ENCODE data around the gene N4BP3. TPM values are rescaled to one million over a fixed set of nuclear protein-coding genes. Genes with fewer than 3 reads are reported as not detected.
"Not testable (repeated sequence)": the region's sequence is repeated elsewhere in the genome, so short reads cannot be mapped to it uniquely, and the experiment has no call there.

The N4BP3 gene
- total RNA-seq, 1 donor from 2014 or later = 1.8 TPM

GRCh38 chr5:178072749-178073148 lies 40.6 kb upstream of the N4BP3 start:
- Histone ChIP-seq H3K4me3 (no peak overlapping the region), H3K4me1 (peaks cover 6% of the 10 kb centered on the region), H3K9me3 (replicated peaks) (no peaks in the 10 kb centered on the region), H3K36me3 (no peaks in the 10 kb centered on the region), H3K27ac (replicated peaks) (no peak overlapping the region), H3K27me3 (ENCODE audit: low read depth) (peaks cover 77% of the 10 kb centered on the region)
- no peak for DNase-seq
- TF ChIP-seq CTCF (IDR thresholded peaks at IDR 0.05; ENCODE audit: borderline replicate concordance) = no peak
- intact Hi-C loops (cut with micrococcal nuclease) = no loop called here

- DNase-seq = no peak
- Histone ChIP-seq H3K27me3 (ENCODE audit: low read depth) (peaks cover 62% of the 10 kb centered on the region), H3K4me3 (no peak overlapping the region), H3K4me1 (peaks cover 6% of the 10 kb centered on the region), H3K9me3 (replicated peaks) (no peaks in the 10 kb centered on the region), H3K27ac (replicated peaks) (no peak overlapping the region), H3K36me3 (no peaks in the 10 kb centered on the region)
- TF ChIP-seq CTCF (IDR thresholded peaks at IDR 0.05; ENCODE audit: borderline replicate concordance) = no peak
- intact Hi-C loops (cut with micrococcal nuclease) = no loop called here
Measured at GRCh38 chr5:178074266-178074952, 38.9 kb upstream of the N4BP3 start.

GRCh38 chr5:178076965-178077364 lies 36.4 kb upstream of the N4BP3 start:
- not testable (repeated sequence) for H3K9me3 ChIP-seq (replicated peaks); DNase-seq; H3K36me3 ChIP-seq; H3K27ac ChIP-seq (replicated peaks); H3K4me3 ChIP-seq; H3K4me1 ChIP-seq
- peaks cover 67% of the 10 kb centered on the region for H3K27me3 ChIP-seq (ENCODE audit: low read depth)
- intact Hi-C loops (cut with micrococcal nuclease) = loop anchor here (2.0 kb wide), 1 partner anchor 88 kb away; no protein-coding TSS in a partner anchor

- peaks cover 64% of the 10 kb centered on the region for H3K27me3 ChIP-seq (ENCODE audit: low read depth)
- intact Hi-C loops (cut with micrococcal nuclease) = loop anchor here (2.0 kb wide), 1 partner anchor 87 kb away; no protein-coding TSS in a partner anchor
- no peak for TF ChIP-seq CTCF (IDR thresholded peaks at IDR 0.05; ENCODE audit: borderline replicate concordance)
- H3K4me3 ChIP-seq = no peak overlapping the region
- no peak for DNase-seq
- no peak overlapping the region for H3K27ac ChIP-seq (replicated peaks)
- H3K4me1 ChIP-seq = peaks cover 6% of the 10 kb centered on the region
- no peaks in the 10 kb centered on the region for H3K9me3 ChIP-seq (replicated peaks)
- H3K36me3 ChIP-seq = no peaks in the 10 kb centered on the region
Measured at GRCh38 chr5:178077751-178078150, 35.6 kb upstream of the N4BP3 start.

GRCh38 chr5:178078197-178079010 lies 34.9 kb upstream of the N4BP3 start:
- Histone ChIP-seq H3K27ac (replicated peaks) (no peak overlapping the region), H3K27me3 (ENCODE audit: low read depth) (peaks cover 61% of the 10 kb centered on the region), H3K36me3 (no peaks in the 10 kb centered on the region), H3K4me1 (peaks cover 6% of the 10 kb centered on the region), H3K4me3 (no peak overlapping the region), H3K9me3 (replicated peaks) (no peaks in the 10 kb centered on the region)
- intact Hi-C loops (cut with micrococcal nuclease) = no loop called here
- no peak for TF ChIP-seq CTCF (IDR thresholded peaks at IDR 0.05; ENCODE audit: borderline replicate concordance)
- DNase-seq = no peak

- TF ChIP-seq CTCF (IDR thresholded peaks at IDR 0.05; ENCODE audit: borderline replicate concordance) = no peak
- H3K27ac ChIP-seq (replicated peaks) = no peak overlapping the region
- no peak for DNase-seq
- H3K27me3 ChIP-seq (ENCODE audit: low read depth) = peaks cover 45% of the 10 kb centered on the region
- H3K4me3 ChIP-seq = no peak overlapping the region
- intact Hi-C loops (cut with micrococcal nuclease) = no loop called here
- H3K4me1 ChIP-seq = peaks cover 6% of the 10 kb centered on the region
- H3K36me3 ChIP-seq = no peaks in the 10 kb centered on the region
- no peaks in the 10 kb centered on the region for H3K9me3 ChIP-seq (replicated peaks)
Measured at GRCh38 chr5:178080056-178080455, 33.3 kb upstream of the N4BP3 start.
